Adrenal gland (tissue), 5 donors: ENCODE data around the gene TEX29.

ENCODE experiments used
- CTCF ChIP-seq, 6 experiments: fragments of 450-650 bp in 4 of 6; fragments of 200-600 bp in 2 of 6; sonication (generic) in 1 of 6; IDR thresholded peaks; 1 replicate in 5 of 6; 2 replicates in 1 of 6; pipeline versions ENCODE4 v1.5.1 to v1.8.0; 2016 to 2021; ENCODE audit warnings: antibody characterized with exemption in 6 of 6, mild to moderate bottlenecking in 2 of 6, moderate library complexity in 1 of 6
- POLR2A ChIP-seq, 2 donors: fragments of 450-650 bp; IDR thresholded peaks; one replicate each; pipeline ENCODE4 v1.6.1; 2017; ENCODE audit warnings: antibody characterized with exemption in 2 of 2, mild to moderate bottlenecking in 2 of 2, moderate library complexity in 1 of 2
- donor health status: DM: no; HTN: no; CAD: no.

DNA sequence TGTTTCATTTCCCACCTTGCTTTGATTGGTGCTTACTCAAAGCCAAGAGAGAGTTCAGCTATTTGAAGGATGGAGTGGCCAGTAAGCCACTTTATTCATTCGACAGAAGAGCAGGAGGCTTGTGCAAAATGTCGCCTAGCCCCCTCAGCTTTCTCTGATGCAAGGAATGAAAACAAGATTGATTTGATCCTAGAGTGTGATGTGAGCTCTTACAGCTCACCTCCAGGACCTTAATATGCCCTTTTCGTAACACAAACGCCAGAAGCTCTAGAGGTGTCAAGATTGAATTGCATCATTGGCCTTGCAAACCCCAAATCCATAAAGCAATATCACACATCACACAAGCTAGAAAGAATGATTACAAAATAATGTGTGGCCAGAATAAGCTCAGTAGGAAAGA lies 36.4 kb downstream of the TEX29 start:
- TF ChIP-seq CTCF (IDR thresholded peaks at IDR 0.05) (no peak), POLR2A (IDR thresholded peaks at IDR 0.05) (no peak)
